ENCODE measurements around the gene PKNOX2. TPM values are rescaled to one million over a fixed set of nuclear protein-coding genes. Genes with fewer than 3 reads are reported as not detected.

The PKNOX2 gene
- total and polyA plus RNA-seq, 4 donors = 0.14 to 0.29 (median 0.24) TPM

DNA sequence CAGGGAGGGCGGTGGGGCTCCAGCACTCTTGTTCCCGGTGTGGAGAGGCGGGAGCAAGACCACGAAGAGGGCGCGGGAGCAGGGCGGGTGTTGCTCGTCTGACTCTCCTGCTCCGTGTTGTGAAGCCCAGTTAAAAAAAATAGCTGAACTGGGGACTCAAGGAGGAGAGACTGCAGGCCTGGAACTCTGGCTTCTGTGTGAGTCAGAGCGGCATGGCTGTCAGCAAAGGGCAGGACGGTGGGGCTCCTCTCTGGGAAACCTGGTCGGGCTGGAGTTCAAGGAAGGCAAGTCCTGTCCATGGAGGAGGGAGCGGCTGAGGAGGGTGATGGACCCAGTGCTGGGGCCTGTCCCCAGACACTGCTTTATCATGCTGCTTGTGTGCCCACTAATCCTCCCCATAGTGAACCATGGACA lies 179.2 kb downstream of the PKNOX2 start:
- Histone ChIP-seq H3K4me3 (ENCODE audit: low read depth in 1 of 3, low read length in 3 of 3) (no peak overlapping the region), H3K9ac (ENCODE audit: low read depth in 1 of 2, low read length in 2 of 2) (no peak overlapping the region), H3K27me3 (ENCODE audit: control insufficient read depth in 4 of 4, insufficient read depth in 4 of 4, low read length in 3 of 4) (peaks cover 0 to 4% (median 0%) of the 10 kb centered on the region in 4 donors), H3K36me3 (ENCODE audit: control insufficient read depth in 4 of 4, insufficient read depth in 3 of 4, low read depth in 1 of 4, low read length in 3 of 4) (no peaks in the 10 kb centered on the region), H3K9me3 (ENCODE audit: control insufficient read depth in 4 of 4, low read length in 3 of 4) (no peaks in the 10 kb centered on the region), H3K4me1 (ENCODE audit: control insufficient read depth in 4 of 4, insufficient read depth in 4 of 4, low read length in 3 of 4) (peaks cover 0 to under 1% (median 0%) of the 10 kb centered on the region in 4 donors), H3K27ac (ENCODE audit: low read depth in 1 of 2, low read length in 2 of 2) (no peak overlapping the region)
- DNase-seq (ENCODE audit: low spot score) = no peak
- WGBS = 80% methylated on average over 13 of the region's 13 CpGs
- TF ChIP-seq SP1 (IDR thresholded peaks at IDR 0.05) = no peak
- TF ChIP-seq, protein P1, sequence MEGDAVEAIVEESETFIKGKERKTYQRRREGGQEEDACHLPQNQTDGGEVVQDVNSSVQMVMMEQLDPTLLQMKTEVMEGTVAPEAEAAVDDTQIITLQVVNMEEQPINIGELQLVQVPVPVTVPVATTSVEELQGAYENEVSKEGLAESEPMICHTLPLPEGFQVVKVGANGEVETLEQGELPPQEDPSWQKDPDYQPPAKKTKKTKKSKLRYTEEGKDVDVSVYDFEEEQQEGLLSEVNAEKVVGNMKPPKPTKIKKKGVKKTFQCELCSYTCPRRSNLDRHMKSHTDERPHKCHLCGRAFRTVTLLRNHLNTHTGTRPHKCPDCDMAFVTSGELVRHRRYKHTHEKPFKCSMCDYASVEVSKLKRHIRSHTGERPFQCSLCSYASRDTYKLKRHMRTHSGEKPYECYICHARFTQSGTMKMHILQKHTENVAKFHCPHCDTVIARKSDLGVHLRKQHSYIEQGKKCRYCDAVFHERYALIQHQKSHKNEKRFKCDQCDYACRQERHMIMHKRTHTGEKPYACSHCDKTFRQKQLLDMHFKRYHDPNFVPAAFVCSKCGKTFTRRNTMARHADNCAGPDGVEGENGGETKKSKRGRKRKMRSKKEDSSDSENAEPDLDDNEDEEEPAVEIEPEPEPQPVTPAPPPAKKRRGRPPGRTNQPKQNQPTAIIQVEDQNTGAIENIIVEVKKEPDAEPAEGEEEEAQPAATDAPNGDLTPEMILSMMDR (IDR thresholded peaks at IDR 0.05; ENCODE audit: low read depth, low read length, missing input control) = no peak
- no peak for TF ChIP-seq HNF4A (conservative IDR thresholded peaks at IDR 0.05)
- no peak for TF ChIP-seq EGR1 (IDR thresholded peaks at IDR 0.05; ENCODE audit: low read depth in 2 of 2)
- TF ChIP-seq, protein P2, sequence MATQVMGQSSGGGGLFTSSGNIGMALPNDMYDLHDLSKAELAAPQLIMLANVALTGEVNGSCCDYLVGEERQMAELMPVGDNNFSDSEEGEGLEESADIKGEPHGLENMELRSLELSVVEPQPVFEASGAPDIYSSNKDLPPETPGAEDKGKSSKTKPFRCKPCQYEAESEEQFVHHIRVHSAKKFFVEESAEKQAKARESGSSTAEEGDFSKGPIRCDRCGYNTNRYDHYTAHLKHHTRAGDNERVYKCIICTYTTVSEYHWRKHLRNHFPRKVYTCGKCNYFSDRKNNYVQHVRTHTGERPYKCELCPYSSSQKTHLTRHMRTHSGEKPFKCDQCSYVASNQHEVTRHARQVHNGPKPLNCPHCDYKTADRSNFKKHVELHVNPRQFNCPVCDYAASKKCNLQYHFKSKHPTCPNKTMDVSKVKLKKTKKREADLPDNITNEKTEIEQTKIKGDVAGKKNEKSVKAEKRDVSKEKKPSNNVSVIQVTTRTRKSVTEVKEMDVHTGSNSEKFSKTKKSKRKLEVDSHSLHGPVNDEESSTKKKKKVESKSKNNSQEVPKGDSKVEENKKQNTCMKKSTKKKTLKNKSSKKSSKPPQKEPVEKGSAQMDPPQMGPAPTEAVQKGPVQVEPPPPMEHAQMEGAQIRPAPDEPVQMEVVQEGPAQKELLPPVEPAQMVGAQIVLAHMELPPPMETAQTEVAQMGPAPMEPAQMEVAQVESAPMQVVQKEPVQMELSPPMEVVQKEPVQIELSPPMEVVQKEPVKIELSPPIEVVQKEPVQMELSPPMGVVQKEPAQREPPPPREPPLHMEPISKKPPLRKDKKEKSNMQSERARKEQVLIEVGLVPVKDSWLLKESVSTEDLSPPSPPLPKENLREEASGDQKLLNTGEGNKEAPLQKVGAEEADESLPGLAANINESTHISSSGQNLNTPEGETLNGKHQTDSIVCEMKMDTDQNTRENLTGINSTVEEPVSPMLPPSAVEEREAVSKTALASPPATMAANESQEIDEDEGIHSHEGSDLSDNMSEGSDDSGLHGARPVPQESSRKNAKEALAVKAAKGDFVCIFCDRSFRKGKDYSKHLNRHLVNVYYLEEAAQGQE (IDR thresholded peaks at IDR 0.05) = no peak
- no peak for TF ChIP-seq YY1 (IDR thresholded peaks at IDR 0.05)

DNA sequence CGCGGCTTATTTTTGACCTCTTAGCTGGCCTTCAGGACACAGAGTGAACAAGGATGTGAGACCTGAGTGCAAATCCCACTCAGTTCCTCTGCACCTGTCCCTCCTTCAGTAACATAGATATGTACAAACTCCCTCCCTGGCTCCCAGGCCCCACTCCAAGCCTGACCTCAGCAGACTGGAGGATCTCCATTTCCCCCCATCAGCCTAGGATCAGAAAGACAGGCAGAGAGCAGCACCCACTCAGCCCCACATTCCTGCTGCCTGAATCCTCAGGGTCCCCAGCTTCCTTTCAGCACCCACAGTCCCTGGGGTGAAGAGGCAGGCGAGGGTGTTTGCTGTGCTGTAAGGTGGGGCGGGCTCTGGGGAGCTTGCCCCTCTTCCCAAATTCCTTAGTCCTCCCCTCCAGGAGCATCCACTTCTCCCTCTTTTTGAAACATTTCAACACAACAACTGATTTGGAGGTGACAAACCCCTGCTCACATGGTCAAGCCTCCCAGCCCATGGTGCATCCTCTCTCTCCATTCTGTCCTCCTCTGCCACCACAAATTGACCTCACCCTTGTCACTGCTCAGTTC lies 180.4 kb downstream of the PKNOX2 start:
- H3K27me3 ChIP-seq (ENCODE audit: control insufficient read depth in 4 of 4, insufficient read depth in 4 of 4, low read length in 3 of 4) = peaks cover 0 to 2% (median 0%) of the 10 kb centered on the region in 4 donors
- DNase-seq (ENCODE audit: low spot score) = no peak
- no peak overlapping the region for H3K9ac ChIP-seq (ENCODE audit: low read depth in 1 of 2, low read length in 2 of 2)
- H3K36me3 ChIP-seq (ENCODE audit: control insufficient read depth in 4 of 4, insufficient read depth in 3 of 4, low read depth in 1 of 4, low read length in 3 of 4) = no peaks in the 10 kb centered on the region
- H3K9me3 ChIP-seq (ENCODE audit: control insufficient read depth in 4 of 4, low read length in 3 of 4) = no peaks in the 10 kb centered on the region
- no peak overlapping the region for H3K27ac ChIP-seq (ENCODE audit: low read depth in 1 of 2, low read length in 2 of 2)
- TF ChIP-seq, protein P3, sequence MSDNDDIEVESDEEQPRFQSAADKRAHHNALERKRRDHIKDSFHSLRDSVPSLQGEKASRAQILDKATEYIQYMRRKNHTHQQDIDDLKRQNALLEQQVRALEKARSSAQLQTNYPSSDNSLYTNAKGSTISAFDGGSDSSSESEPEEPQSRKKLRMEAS (IDR thresholded peaks at IDR 0.05) = no peak
- TF ChIP-seq, protein P2 (IDR thresholded peaks at IDR 0.05) = no peak
- TF ChIP-seq JUND (IDR thresholded peaks at IDR 0.05) (no peak), RAD21 (IDR thresholded peaks at IDR 0.05) (no peak), FOXA2 (IDR thresholded peaks at IDR 0.05) (no peak), HNF4A (conservative IDR thresholded peaks at IDR 0.05) (no peak), SP1 (IDR thresholded peaks at IDR 0.05) (no peak), RXRA (IDR thresholded peaks at IDR 0.05) (no peak), YY1 (IDR thresholded peaks at IDR 0.05) (no peak)
- TF ChIP-seq, protein P4, sequence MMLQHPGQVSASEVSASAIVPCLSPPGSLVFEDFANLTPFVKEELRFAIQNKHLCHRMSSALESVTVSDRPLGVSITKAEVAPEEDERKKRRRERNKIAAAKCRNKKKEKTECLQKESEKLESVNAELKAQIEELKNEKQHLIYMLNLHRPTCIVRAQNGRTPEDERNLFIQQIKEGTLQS (IDR thresholded peaks at IDR 0.05) = no peak
- 96% methylated on average over 4 of the region's 4 CpGs for WGBS
- H3K4me3 ChIP-seq (ENCODE audit: low read depth in 1 of 3, low read length in 3 of 3) = no peak overlapping the region
- peaks cover 0 to 4% (median 0%) of the 10 kb centered on the region in 4 donors for H3K4me1 ChIP-seq (ENCODE audit: control insufficient read depth in 4 of 4, insufficient read depth in 4 of 4, low read length in 3 of 4)
